HG02610 (cell line): ENCODE measurements around the gene CEP85L.

Experiments
- ATAC-seq: cut with Tn5 transposase; IDR thresholded peaks from one replicate; pipeline ENCODE4 v1.9.1; 2021; ENCODE audit warnings: mild to moderate bottlenecking, moderate library complexity; ENCODE audit not compliant: unreplicated experiment

Gene CEP85L

GRCh38 chr6:118580585-118581419 is 70.6 kb downstream of the CEP85L start:
- ATAC-seq: no peak

- ATAC-seq: no peak
These were observed 71.6 kb downstream of the CEP85L start for GRCh38 chr6:118579786-118580185.

GRCh38 chr6:118578617-118579016 is 72.8 kb downstream of the CEP85L start:
- no peak for ATAC-seq

GRCh38 chr6:118577972-118578371 is 73.4 kb downstream of the CEP85L start:
- no peak for ATAC-seq

GRCh38 chr6:118574051-118574865 is 77.1 kb downstream of the CEP85L start:
- no peak for ATAC-seq

GRCh38 chr6:118571121-118571520 is 80.3 kb downstream of the CEP85L start:
- ATAC-seq: peak; percentile 66

- no peak for ATAC-seq
These were observed 81.9 kb downstream of the CEP85L start for GRCh38 chr6:118569498-118569897.

- ATAC-seq: no peak
These were observed 83.4 kb downstream of the CEP85L start for GRCh38 chr6:118567974-118568373.

- ATAC-seq: peak; percentile 97
These were observed 86.0 kb downstream of the CEP85L start for GRCh38 chr6:118565311-118565960.

GRCh38 chr6:118562959-118563358 is 88.4 kb downstream of the CEP85L start:
- no peak for ATAC-seq

- ATAC-seq: no peak
These were observed 89.1 kb downstream of the CEP85L start for GRCh38 chr6:118562248-118562647.

- peak; percentile 68 for ATAC-seq
These were observed 91.7 kb downstream of the CEP85L start for GRCh38 chr6:118559659-118560058.

- ATAC-seq: peak; percentile 57
These were observed 92.8 kb downstream of the CEP85L start for GRCh38 chr6:118558464-118559217.

GRCh38 chr6:118554698-118555097 is 96.7 kb downstream of the CEP85L start:
- ATAC-seq: no peak

- ATAC-seq: no peak
These were observed 98.3 kb downstream of the CEP85L start for GRCh38 chr6:118553132-118553531.

- peak; percentile 78 for ATAC-seq
These were observed 100.0 kb downstream of the CEP85L start for GRCh38 chr6:118551063-118552053.

- ATAC-seq: no peak
These were observed 102.8 kb downstream of the CEP85L start for GRCh38 chr6:118548613-118549012.

GRCh38 chr6:118548136-118548535 is 103.3 kb downstream of the CEP85L start, which contains the start of gene PLN:
Gene PLN (plus strand): TSS chr6:118548296. CDS start chr6:118558922, 10,626 bp downstream.
- no peak for ATAC-seq

- ATAC-seq: no peak
These were observed 104.5 kb downstream of the CEP85L start for GRCh38 chr6:118546880-118547218.
